ACC112 (cell line): ENCODE measurements around the gene MMP15.

Experiments
- H2AFZ ChIP-seq: fragments of 200-600 bp; sonication (generic); one replicate; pipeline ENCODE4 v1.6.0; 2017; ENCODE audit warnings: antibody characterized with exemption, low read length; ENCODE audit not compliant: unreplicated experiment
- H3K27ac ChIP-seq: fragments of 200-600 bp; sonication (generic); 2 replicates; pipeline ENCODE4 v1.5.1; 2014; ENCODE audit warnings: low read depth, mild to moderate bottlenecking, antibody characterized with exemption, low read length, moderate library complexity
- H3K27me3 ChIP-seq: fragments of 200-600 bp; sonication (generic); 2 replicates; pipeline ENCODE4 v1.6.1; 2014; ENCODE audit warnings: mild to moderate bottlenecking, antibody characterized with exemption, low read length, moderate library complexity, mixed read lengths; ENCODE audit not compliant: insufficient read depth
- H3K36me3 ChIP-seq: fragments of 200-600 bp; sonication (generic); 2 replicates; pipeline ENCODE4 v1.6.1; 2016; ENCODE audit warnings: mild to moderate bottlenecking, antibody characterized with exemption, low read length, moderate library complexity, mixed read lengths; ENCODE audit not compliant: insufficient read depth
- H3K4me1 ChIP-seq: fragments of 200-600 bp; sonication (generic); one replicate; pipeline ENCODE4 v1.6.1; 2016; ENCODE audit warnings: low read length, mixed read lengths; ENCODE audit not compliant: insufficient read depth, unreplicated experiment, control insufficient read depth
- H3K4me3 ChIP-seq: fragments of 200-600 bp; sonication (generic); 2 replicates; pipeline ENCODE4 v1.5.1; 2014; ENCODE audit warnings: mild to moderate bottlenecking, low read depth, low read length
- H3K79me2 ChIP-seq: fragments of 200-600 bp; sonication (generic); one replicate; pipeline ENCODE4 v1.6.0; 2016; ENCODE audit warnings: low read length; ENCODE audit not compliant: control insufficient read depth, unreplicated experiment, insufficient read depth

Gene MMP15

DNA sequence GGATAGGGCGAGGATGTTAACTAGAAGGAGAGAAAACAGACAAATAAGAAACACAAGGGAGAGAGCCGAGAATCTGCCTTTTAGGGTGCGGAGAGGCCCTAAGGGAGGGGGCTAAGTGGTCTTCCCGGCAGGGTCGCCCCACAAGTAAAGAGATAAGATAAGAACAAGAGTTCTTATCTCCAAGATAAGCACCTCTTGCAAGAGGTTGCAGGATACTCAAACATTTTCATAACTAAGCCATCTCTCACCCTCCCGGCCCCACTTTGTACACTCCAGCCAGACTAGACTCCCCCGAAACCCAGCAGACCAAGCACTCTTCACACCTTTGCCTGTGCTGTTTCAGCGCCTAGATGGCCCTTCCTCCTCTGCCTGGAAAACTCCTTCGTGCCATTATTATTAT, 39.4 kb upstream of the MMP15 start:
- H3K4me3 ChIP-seq, result no peak overlapping the region
- no peak overlapping the region for H2AFZ ChIP-seq
- H3K4me1 ChIP-seq, result peaks cover 3% of the 10 kb centered on the region
- H3K36me3 ChIP-seq, result no peaks in the 10 kb centered on the region
- H3K27ac ChIP-seq, result no peak overlapping the region
- peaks cover 9% of the 10 kb centered on the region; the same call in 1 of the 2 replicates for H3K27me3 ChIP-seq
- no peaks in the 10 kb centered on the region for H3K79me2 ChIP-seq

DNA sequence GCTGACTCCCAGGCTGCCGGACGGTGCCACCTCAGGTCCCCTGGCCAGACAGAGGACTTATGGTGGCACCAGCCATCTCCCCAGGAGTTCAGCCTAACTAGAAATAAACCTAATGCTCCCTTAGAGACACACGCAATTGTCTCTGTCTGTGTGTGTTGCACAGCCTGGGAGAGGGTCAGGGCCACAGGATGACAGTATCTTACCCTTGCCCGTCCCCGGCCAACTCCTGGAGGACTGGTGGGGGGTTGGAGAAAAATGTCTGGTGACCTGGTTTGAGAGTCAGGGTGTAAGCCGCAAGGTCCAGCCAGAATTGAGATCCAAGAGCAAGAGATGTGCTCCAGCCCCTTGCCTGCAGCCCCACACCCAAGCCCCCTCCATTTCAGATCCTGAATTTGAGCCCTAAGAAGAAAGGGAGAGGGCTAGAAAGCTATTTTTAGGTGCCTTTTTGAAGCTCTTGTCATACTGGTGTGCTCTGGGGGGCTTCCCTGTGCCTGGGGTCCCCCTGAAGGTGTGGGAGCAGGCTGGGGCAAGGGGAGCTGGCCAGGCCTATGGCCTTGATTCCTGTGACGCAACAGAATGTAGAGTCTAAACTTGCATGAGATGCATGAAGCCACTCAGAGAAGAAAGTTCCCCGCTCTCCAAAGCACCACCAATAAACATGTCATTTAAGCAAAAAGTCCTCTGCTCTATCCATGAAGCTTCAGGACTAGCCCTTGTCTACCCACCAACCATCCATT, 37.9 kb upstream of the MMP15 start:
- H3K4me1 ChIP-seq, result peaks cover 3% of the 10 kb centered on the region
- peaks cover 9% of the 10 kb centered on the region; the same call in 1 of the 2 replicates for H3K27me3 ChIP-seq
- no peak overlapping the region for H2AFZ ChIP-seq
- H3K4me3 ChIP-seq, result no peak overlapping the region
- no peaks in the 10 kb centered on the region for H3K79me2 ChIP-seq
- H3K36me3 ChIP-seq, result no peaks in the 10 kb centered on the region
- no peak overlapping the region for H3K27ac ChIP-seq

DNA sequence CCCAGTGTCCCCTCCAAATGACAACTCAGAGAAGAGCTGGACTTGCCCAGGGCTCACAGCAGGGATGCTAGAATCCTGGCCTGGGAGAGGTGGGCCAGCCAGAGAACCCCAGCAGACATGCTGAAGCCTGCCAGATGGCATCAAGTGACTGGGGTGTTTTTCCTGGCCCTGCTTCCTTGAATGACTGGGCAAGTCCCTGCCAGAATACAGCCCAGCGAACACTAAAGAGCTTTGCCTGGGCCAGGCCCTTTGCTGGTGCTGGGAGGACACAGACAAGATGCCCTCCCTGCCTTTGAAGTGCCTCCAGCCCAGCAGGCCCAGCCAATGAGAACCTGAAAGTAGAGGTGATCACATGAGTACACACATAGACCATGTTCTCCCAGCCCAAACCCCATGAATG, 36.6 kb upstream of the MMP15 start:
- Histone ChIP-seq H3K36me3 (no peaks in the 10 kb centered on the region), H2AFZ (no peak overlapping the region), H3K79me2 (no peaks in the 10 kb centered on the region), H3K27me3 (peaks cover 9% of the 10 kb centered on the region; the same call in 1 of the 2 replicates), H3K4me3 (no peak overlapping the region), H3K27ac (no peak overlapping the region), H3K4me1 (peaks cover 3% of the 10 kb centered on the region)

DNA sequence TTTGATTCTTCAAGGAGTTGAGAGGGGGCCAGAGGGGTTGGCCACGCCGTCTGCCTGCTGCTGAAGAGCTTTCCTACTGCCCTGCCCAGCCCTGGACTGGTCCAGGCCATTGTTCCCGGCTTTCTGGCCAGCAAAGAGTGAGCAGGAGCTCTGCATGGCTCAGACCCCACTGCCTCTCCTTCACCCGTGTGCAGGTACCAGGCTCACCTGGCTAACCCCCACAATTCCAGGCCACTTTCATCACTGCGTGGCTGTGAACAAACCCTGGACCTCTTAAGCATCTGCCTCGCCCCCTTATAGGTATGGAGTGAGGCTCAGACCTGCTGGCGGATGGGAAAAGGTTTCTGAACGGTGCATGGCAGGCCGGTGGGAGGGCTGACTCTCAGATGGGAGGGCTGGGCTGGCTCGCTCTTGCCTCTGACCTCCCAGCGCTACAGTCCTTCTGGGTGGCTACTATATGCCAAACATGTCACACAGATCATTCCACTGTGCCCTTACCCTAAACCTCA, 33.9 kb upstream of the MMP15 start:
- no peak overlapping the region for H2AFZ ChIP-seq
- H3K4me3 ChIP-seq, result no peak overlapping the region
- H3K27me3 ChIP-seq, result no peaks in the 10 kb centered on the region
- peaks cover 3% of the 10 kb centered on the region for H3K79me2 ChIP-seq
- H3K4me1 ChIP-seq, result no peaks in the 10 kb centered on the region
- no peaks in the 10 kb centered on the region for H3K36me3 ChIP-seq
- no peak overlapping the region for H3K27ac ChIP-seq

DNA sequence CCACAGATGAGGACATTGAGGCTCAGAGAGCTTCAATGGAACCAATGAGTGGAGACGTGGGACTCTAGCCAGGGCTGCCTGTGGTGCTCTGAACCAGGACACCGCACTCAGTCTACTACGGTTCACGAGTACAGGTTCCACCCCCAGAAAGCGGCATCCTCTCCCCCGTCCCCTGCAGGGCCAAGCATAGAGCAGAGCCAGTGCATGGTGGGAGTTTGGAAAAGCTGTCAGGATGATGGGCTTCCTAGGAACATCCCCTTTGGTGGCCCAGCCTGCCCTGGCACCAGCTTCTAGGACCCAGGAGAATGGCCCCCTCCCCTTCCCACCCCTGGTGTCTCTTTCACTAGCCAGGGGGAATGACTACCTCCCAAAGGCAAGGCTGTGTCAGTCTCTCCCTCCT, 33.5 kb upstream of the MMP15 start:
- H3K36me3 ChIP-seq, result no peaks in the 10 kb centered on the region
- H3K27ac ChIP-seq, result no peak overlapping the region
- no peak overlapping the region for H2AFZ ChIP-seq
- no peak overlapping the region for H3K4me3 ChIP-seq
- H3K27me3 ChIP-seq, result no peaks in the 10 kb centered on the region
- no peaks in the 10 kb centered on the region for H3K4me1 ChIP-seq
- peaks cover 4% of the 10 kb centered on the region for H3K79me2 ChIP-seq

DNA sequence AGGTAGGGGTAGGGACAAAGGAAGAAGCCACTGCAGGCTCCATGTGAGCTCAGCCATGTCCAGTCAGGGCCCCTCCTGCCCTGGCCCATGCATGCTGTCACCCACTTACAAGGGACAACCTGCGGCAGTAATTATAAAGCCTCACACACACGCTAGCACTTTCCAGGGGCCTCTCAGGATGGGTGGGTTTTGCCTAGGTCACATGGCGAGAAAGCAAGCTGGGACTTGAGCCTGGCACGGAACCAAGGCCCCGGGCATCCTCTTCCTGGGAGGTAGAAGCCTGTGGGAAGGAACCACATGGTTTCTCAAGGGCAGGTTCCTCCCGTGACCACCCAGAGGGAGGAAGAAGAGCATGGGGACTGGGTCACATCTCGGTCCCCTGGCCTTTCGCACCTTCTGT, 32.1 kb upstream of the MMP15 start:
- Histone ChIP-seq H3K27ac (no peak overlapping the region), H3K36me3 (peaks cover 2% of the 10 kb centered on the region; the same call in 1 of the 2 replicates), H3K79me2 (peaks cover 12% of the 10 kb centered on the region), H2AFZ (no peak overlapping the region), H3K27me3 (no peaks in the 10 kb centered on the region), H3K4me1 (peaks cover 6% of the 10 kb centered on the region), H3K4me3 (no peak overlapping the region)

DNA sequence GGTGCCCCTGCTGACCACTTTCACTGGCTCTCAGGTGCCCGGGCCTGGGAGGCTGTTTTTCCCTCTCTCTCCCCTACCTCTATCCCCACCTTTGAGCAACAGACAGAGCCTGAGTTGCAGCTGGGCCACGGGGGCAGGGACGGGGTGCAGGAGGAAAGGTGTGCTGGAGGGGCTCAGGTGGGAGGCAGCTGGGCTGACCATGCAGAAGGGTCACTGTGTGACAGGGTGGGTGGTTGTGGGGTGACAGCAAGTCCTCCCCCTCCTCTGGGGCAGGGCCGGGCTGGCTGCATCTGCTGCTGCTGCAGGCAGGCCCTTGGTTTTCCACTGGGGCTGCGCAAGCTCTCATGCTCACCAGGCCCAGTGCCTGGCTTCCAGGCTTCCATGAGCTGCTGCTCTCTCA, 31.7 kb upstream of the MMP15 start:
- Histone ChIP-seq H3K27me3 (no peaks in the 10 kb centered on the region), H3K36me3 (peaks cover 2% of the 10 kb centered on the region; the same call in 1 of the 2 replicates), H3K4me3 (no peak overlapping the region), H2AFZ (no peak overlapping the region), H3K79me2 (peaks cover 16% of the 10 kb centered on the region), H3K27ac (no peak overlapping the region), H3K4me1 (peaks cover 11% of the 10 kb centered on the region)

DNA sequence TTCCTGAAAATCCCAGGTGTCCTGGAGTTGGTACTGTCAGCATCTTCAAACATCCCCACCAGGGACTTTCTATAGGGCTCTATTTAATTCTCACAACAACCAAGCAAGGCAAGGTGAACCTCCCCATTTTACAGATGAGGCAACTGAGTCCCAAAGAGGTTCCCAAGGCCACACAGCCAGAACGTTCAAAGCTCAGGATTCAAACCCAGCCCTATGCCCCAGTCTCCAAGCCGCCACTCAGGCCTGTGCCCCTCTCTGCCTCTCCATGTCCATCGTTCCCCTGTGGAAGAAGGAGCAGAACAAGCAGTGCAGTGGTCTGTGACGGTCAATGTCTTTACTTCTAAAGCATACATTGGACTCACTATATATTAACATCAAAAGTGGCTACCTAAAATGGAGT, 31.2 kb upstream of the MMP15 start:
- no peak overlapping the region for H2AFZ ChIP-seq

DNA sequence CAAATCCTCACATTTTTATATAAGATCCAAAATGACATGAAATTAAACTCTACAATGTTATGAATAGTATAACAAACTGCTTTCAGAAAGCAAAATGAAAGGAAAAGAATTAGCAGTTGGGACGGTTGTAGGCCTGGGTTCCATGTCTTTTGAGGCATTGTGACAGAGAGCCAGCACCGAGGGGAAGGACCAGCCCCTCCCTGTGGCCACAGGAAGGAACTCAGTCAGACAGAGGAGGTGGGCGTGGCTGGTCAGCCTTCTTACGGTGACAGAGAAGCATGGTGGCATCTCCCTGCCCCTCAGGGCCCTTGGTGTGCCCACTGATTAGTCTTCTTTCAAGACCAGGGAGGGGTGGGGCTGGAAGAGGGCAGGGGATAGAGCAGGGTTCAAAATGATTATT, 30.8 kb upstream of the MMP15 start:
- Histone ChIP-seq H2AFZ (no peak overlapping the region), H3K27me3 (no peaks in the 10 kb centered on the region), H3K4me1 (peaks cover 13% of the 10 kb centered on the region), H3K4me3 (no peak overlapping the region), H3K36me3 (peaks cover 2% of the 10 kb centered on the region; the same call in 1 of the 2 replicates), H3K27ac (no peak overlapping the region), H3K79me2 (peaks cover 20% of the 10 kb centered on the region)

More for the DNA sequence above, 31.2 kb upstream of the MMP15 start:
- Histone ChIP-seq H3K79me2 (peaks cover 17% of the 10 kb centered on the region), H3K4me3 (no peak overlapping the region), H3K4me1 (peaks cover 13% of the 10 kb centered on the region), H3K36me3 (peaks cover 2% of the 10 kb centered on the region; the same call in 1 of the 2 replicates), H3K27me3 (no peaks in the 10 kb centered on the region), H3K27ac (no peak overlapping the region)

DNA sequence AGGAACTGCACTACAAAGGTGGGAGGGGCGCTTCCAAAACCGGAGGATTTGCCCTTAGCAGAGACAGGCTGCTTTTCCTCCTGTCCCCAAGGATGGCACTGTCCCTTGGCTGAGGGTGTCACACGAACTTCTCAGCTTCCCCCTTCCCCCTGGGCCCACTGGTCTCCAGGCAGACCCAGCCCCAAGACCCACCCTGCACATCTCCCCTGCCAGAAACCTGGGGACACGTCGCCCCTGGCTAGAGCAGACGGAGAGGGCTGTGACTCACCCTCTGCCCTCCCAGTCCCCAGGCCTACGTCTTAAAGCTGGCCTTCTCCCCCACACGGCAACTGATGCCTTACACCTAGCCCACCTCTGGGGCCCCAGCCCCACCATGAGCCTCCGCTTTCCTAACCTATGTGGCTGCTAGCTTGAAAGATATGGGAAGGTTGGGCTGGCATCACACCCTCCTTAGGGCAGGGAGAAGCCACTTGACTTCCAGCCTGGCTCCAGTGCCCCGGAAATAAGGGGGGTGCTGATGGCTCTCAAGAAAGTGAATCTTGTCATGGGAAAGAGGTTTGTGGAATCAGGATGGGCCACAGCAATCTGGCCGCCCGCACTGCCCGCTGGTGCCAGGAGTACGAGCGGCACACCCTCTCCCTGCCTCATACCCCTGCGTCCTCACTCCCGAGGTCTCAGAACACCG, 29.7 kb upstream of the MMP15 start:
- Histone ChIP-seq H3K4me1 (peaks cover 13% of the 10 kb centered on the region), H3K79me2 (peaks cover 23% of the 10 kb centered on the region), H3K36me3 (peaks cover 2% of the 10 kb centered on the region; the same call in 1 of the 2 replicates), H3K27ac (no peak overlapping the region), H3K4me3 (no peak overlapping the region), H2AFZ (no peak overlapping the region), H3K27me3 (no peaks in the 10 kb centered on the region)
